T-helper 17 cell (primary cell): Measurements from ENCODE around the gene LMAN1L. TPM values are rescaled to one million over a fixed set of nuclear protein-coding genes. Genes with fewer than 3 reads are reported as not detected.

Experiments used
- ATAC-seq: fragments of 150-1000 bp; cut with Tn5 transposase; 2 replicates; pipeline ENCODE4 v1.10.0; 2021; ENCODE audit warnings: mild to moderate bottlenecking, moderate library complexity
- DNase-seq, 3 donors: peaks; one replicate each; pipeline versions ENCODE4 v3.0.0 to v3.0.0-alpha.2; 2020 to 2021
- H3K9me3 ChIP-seq: one replicate; pipeline ENCODE4 v1.7.0; 2013; ENCODE audit warnings: low read length, mild to moderate bottlenecking; ENCODE audit not compliant: control insufficient read depth, poor library complexity, severe bottlenecking
- H3K27ac Mint-ChIP-seq: one replicate; pipeline ENCODE4 v1.8.0; 2022; ENCODE audit warnings: mild to moderate bottlenecking, moderate library complexity, mixed read lengths
- H3K27me3 Mint-ChIP-seq: one replicate; pipeline ENCODE4 v1.8.0; 2022; ENCODE audit warnings: mixed read lengths
- H3K36me3 Mint-ChIP-seq: one replicate; pipeline ENCODE4 v1.8.0; 2022; ENCODE audit warnings: low read depth, mixed read lengths
- H3K4me1 Mint-ChIP-seq: one replicate; pipeline ENCODE4 v1.8.0; 2022; ENCODE audit warnings: mild to moderate bottlenecking, mixed read lengths
- H3K4me3 Mint-ChIP-seq: one replicate; pipeline ENCODE4 v1.8.0; 2022; ENCODE audit warnings: mild to moderate bottlenecking, moderate library complexity, mixed read lengths
- total RNA-seq, 4 donors: library from RNA in 2 of 4; stranded (reverse) in 2 of 4; gene quantifications; one replicate each; pipeline ENCODE4 v1.2.3 and lab custom pipeline; 2022 to 2026

The LMAN1L gene
- total RNA-seq, 2 donors from 2014 or later = 0.82 to 0.91 TPM

- H3K4me1 Mint-ChIP-seq = peaks cover 25% of the 10 kb centered on the region
- H3K4me3 Mint-ChIP-seq = peak overlapping the region; percentile 19
- DNase-seq (no peak), ATAC-seq (peak; percentile 30)
- H3K9me3 ChIP-seq = no peaks in the 10 kb centered on the region
- H3K36me3 Mint-ChIP-seq = peaks cover 2% of the 10 kb centered on the region
- H3K27me3 Mint-ChIP-seq = no peaks in the 10 kb centered on the region
- H3K27ac Mint-ChIP-seq = peak overlapping the region; percentile 63
Observed at GRCh38 chr15:74857082-74857655, 44.5 kb downstream of the LMAN1L start.

- no peaks in the 10 kb centered on the region for H3K27me3 Mint-ChIP-seq
- H3K36me3 Mint-ChIP-seq = peaks cover 2% of the 10 kb centered on the region
- ATAC-seq (no peak), DNase-seq (no peak)
- H3K4me3 Mint-ChIP-seq = no peak overlapping the region
- no peaks in the 10 kb centered on the region for H3K9me3 ChIP-seq
- peaks cover 25% of the 10 kb centered on the region for H3K4me1 Mint-ChIP-seq
- H3K27ac Mint-ChIP-seq = peak overlapping the region; percentile 63
Observed at GRCh38 chr15:74857671-74858368, 45.2 kb downstream of the LMAN1L start.

GRCh38 chr15:74858369-74858740 lies 45.7 kb downstream of the LMAN1L start:
- ATAC-seq (no peak), DNase-seq (no peak)
- H3K9me3 ChIP-seq = no peaks in the 10 kb centered on the region
- no peaks in the 10 kb centered on the region for H3K27me3 Mint-ChIP-seq
- peak overlapping the region; percentile 87 for H3K27ac Mint-ChIP-seq
- peaks cover 1% of the 10 kb centered on the region for H3K36me3 Mint-ChIP-seq
- H3K4me1 Mint-ChIP-seq = peaks cover 25% of the 10 kb centered on the region
- H3K4me3 Mint-ChIP-seq = no peak overlapping the region

GRCh38 chr15:74863239-74864056 lies 50.8 kb downstream of the LMAN1L start:
- H3K9me3 ChIP-seq = no peaks in the 10 kb centered on the region
- peaks cover 43% of the 10 kb centered on the region for H3K4me1 Mint-ChIP-seq
- DNase-seq (no peak), ATAC-seq (peak; percentile 20)
- peak overlapping the region; percentile 82 for H3K4me3 Mint-ChIP-seq
- peak overlapping the region; percentile 85 for H3K27ac Mint-ChIP-seq
- peaks cover 2% of the 10 kb centered on the region for H3K36me3 Mint-ChIP-seq
- no peaks in the 10 kb centered on the region for H3K27me3 Mint-ChIP-seq

- H3K27me3 Mint-ChIP-seq = no peaks in the 10 kb centered on the region
- peaks cover 40% of the 10 kb centered on the region for H3K4me1 Mint-ChIP-seq
- no peaks in the 10 kb centered on the region for H3K9me3 ChIP-seq
- peaks cover 2% of the 10 kb centered on the region for H3K36me3 Mint-ChIP-seq
- peak overlapping the region; percentile 25 for H3K4me3 Mint-ChIP-seq
- DNase-seq (no peak), ATAC-seq (no peak)
- peak overlapping the region; percentile 85 for H3K27ac Mint-ChIP-seq
Observed at GRCh38 chr15:74864296-74864695, 51.7 kb downstream of the LMAN1L start.

- Mint-ChIP-seq H3K27me3 (no peaks in the 10 kb centered on the region), H3K4me3 (no peak overlapping the region), H3K27ac (peak overlapping the region; percentile 85), H3K36me3 (peaks cover 4% of the 10 kb centered on the region), H3K4me1 (peaks cover 46% of the 10 kb centered on the region)
- no peaks in the 10 kb centered on the region for H3K9me3 ChIP-seq
- DNase-seq = no peak
- ATAC-seq = no peak
Observed at GRCh38 chr15:74865316-74865715, 52.7 kb downstream of the LMAN1L start.

GRCh38 chr15:74866090-74866489 lies 53.5 kb downstream of the LMAN1L start:
- H3K27me3 Mint-ChIP-seq = no peaks in the 10 kb centered on the region
- H3K4me1 Mint-ChIP-seq = peaks cover 50% of the 10 kb centered on the region
- ATAC-seq (no peak), DNase-seq (no peak)
- H3K36me3 Mint-ChIP-seq = peaks cover 4% of the 10 kb centered on the region
- H3K9me3 ChIP-seq = no peaks in the 10 kb centered on the region
- peak overlapping the region; percentile 58 for H3K4me3 Mint-ChIP-seq
- H3K27ac Mint-ChIP-seq = peak overlapping the region; percentile 72

- no peak for DNase-seq
- H3K27me3 Mint-ChIP-seq = no peaks in the 10 kb centered on the region
- H3K4me3 Mint-ChIP-seq = peak overlapping the region; percentile 67
- peaks cover 4% of the 10 kb centered on the region for H3K36me3 Mint-ChIP-seq
- H3K27ac Mint-ChIP-seq = peak overlapping the region; percentile 72
- peaks cover 56% of the 10 kb centered on the region for H3K4me1 Mint-ChIP-seq
- no peak for ATAC-seq
- no peaks in the 10 kb centered on the region for H3K9me3 ChIP-seq
Observed at GRCh38 chr15:74867466-74868038, 54.9 kb downstream of the LMAN1L start.

- Mint-ChIP-seq H3K36me3 (peaks cover 4% of the 10 kb centered on the region), H3K27ac (peak overlapping the region; percentile 72)
Observed at GRCh38 chr15:74868059-74868458, 55.4 kb downstream of the LMAN1L start.

GRCh38 chr15:74869372-74869725 lies 56.7 kb downstream of the LMAN1L start:
- Mint-ChIP-seq H3K4me1 (peaks cover 53% of the 10 kb centered on the region), H3K36me3 (peaks cover 4% of the 10 kb centered on the region), H3K4me3 (peak overlapping the region; percentile 98), H3K27ac (peak overlapping the region; percentile 99), H3K27me3 (no peaks in the 10 kb centered on the region)
- DNase-seq (no peak), ATAC-seq (no peak)
- H3K9me3 ChIP-seq = no peaks in the 10 kb centered on the region

More at GRCh38 chr15:74868059-74868458, 55.4 kb downstream of the LMAN1L start:
- Mint-ChIP-seq H3K4me3 (peak overlapping the region; percentile 62), H3K27me3 (no peaks in the 10 kb centered on the region), H3K4me1 (peaks cover 61% of the 10 kb centered on the region)
- no peak for ATAC-seq
- no peak for DNase-seq
- H3K9me3 ChIP-seq = no peaks in the 10 kb centered on the region

GRCh38 chr15:74869726-74870407 lies 57.2 kb downstream of the LMAN1L start:
- ATAC-seq = no peak
- H3K36me3 Mint-ChIP-seq = peaks cover 4% of the 10 kb centered on the region
- peak overlapping the region; percentile 99 for H3K27ac Mint-ChIP-seq
- H3K4me3 Mint-ChIP-seq = peak overlapping the region; percentile 98
- H3K4me1 Mint-ChIP-seq = peaks cover 50% of the 10 kb centered on the region
- H3K9me3 ChIP-seq = no peaks in the 10 kb centered on the region
- DNase-seq = no peak
- no peaks in the 10 kb centered on the region for H3K27me3 Mint-ChIP-seq

GRCh38 chr15:74870436-74871215 lies 58.0 kb downstream of the LMAN1L start:
- no peaks in the 10 kb centered on the region for H3K9me3 ChIP-seq
- Mint-ChIP-seq H3K4me3 (peak overlapping the region; percentile 98), H3K4me1 (peaks cover 48% of the 10 kb centered on the region), H3K27ac (peak overlapping the region; percentile 99), H3K36me3 (peaks cover 3% of the 10 kb centered on the region), H3K27me3 (no peaks in the 10 kb centered on the region)
- no peak for DNase-seq
- ATAC-seq = no peak
